Measurements from ENCODE around the gene TCOF1. TPM values are rescaled to one million over a fixed set of nuclear protein-coding genes. Genes with fewer than 3 reads are reported as not detected.

The TCOF1 gene
- total and polyA plus RNA-seq, 2 experiments from 2014 or later, result 86.8 to 165 TPM

DNA sequence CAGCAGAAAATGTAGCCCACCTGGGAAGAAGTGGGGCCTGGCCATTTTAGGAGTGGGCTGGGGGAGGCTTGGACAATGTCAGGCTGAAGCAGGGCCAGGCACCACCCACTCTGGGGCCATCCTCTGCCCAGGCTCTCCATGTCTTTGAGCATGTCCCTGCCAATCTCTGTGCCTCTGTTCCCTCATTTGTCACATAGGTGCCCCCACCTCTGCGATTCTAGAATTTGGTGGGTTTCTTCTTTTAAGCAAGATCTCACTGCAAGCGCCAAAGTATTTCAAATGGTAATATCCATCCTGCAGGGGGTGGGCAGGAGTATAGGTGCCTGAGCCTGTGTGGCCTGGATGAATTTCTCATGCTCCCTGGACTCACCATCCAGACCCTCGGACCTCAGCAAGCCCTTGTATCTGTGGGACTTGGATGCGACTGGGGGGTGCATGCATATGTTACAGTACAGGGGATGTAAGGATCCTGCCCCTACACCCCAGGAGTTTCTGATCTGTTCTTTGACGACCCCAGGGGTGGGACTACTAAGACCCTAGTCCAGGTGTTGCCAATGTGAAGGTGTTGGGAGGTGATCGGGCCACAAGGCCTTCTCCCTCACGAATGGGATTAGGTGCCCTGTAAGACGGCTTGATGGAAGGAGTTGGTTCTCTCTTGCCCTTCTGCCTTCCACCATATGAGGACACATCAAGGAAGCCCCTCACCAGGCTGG, 50.9 kb downstream of the TCOF1 start:
- no peaks in the 10 kb centered on the region for H3K9me2 ChIP-seq (ENCODE audit: insufficient read depth)
- H3K4me3 ChIP-seq, result no peak overlapping the region
- H3K4me1 Mint-ChIP-seq, result peaks cover 37% of the 10 kb centered on the region
- no peaks in the 10 kb centered on the region for H3K27me3 ChIP-seq (ENCODE audit: insufficient read depth)
- no peak overlapping the region for H3K4me2 ChIP-seq
- no peaks in the 10 kb centered on the region for H3K36me3 Mint-ChIP-seq (ENCODE audit: low read depth)
- no peak overlapping the region for H3K4me3 Mint-ChIP-seq
- no peaks in the 10 kb centered on the region for H3K79me2 ChIP-seq (replicated peaks; ENCODE audit: insufficient read depth)
- no peak overlapping the region for H3K27ac Mint-ChIP-seq
- H3K27ac ChIP-seq (ENCODE audit: low read depth), result no peak overlapping the region
- peaks cover 7% of the 10 kb centered on the region for H3K27me3 Mint-ChIP-seq (ENCODE audit: insufficient read depth, low read depth, poor library complexity)
- DNase-seq (ENCODE audit: low spot score) (no peak), ATAC-seq (no peak)
- H3K4me1 ChIP-seq (ENCODE audit: insufficient read depth), result peaks cover 31% of the 10 kb centered on the region
- H3F3A ChIP-seq (replicated peaks; ENCODE audit: low read depth), result peaks cover 13% of the 10 kb centered on the region; the same call in 1 of the 2 replicates
- no peak overlapping the region for H2AFZ ChIP-seq
- H4K20me1 ChIP-seq (replicated peaks; ENCODE audit: insufficient read depth), result no peaks in the 10 kb centered on the region; the same call in 1 of the 2 replicates
- H3K9me3 Mint-ChIP-seq, result no peaks in the 10 kb centered on the region
- TF ChIP-seq, protein P1, sequence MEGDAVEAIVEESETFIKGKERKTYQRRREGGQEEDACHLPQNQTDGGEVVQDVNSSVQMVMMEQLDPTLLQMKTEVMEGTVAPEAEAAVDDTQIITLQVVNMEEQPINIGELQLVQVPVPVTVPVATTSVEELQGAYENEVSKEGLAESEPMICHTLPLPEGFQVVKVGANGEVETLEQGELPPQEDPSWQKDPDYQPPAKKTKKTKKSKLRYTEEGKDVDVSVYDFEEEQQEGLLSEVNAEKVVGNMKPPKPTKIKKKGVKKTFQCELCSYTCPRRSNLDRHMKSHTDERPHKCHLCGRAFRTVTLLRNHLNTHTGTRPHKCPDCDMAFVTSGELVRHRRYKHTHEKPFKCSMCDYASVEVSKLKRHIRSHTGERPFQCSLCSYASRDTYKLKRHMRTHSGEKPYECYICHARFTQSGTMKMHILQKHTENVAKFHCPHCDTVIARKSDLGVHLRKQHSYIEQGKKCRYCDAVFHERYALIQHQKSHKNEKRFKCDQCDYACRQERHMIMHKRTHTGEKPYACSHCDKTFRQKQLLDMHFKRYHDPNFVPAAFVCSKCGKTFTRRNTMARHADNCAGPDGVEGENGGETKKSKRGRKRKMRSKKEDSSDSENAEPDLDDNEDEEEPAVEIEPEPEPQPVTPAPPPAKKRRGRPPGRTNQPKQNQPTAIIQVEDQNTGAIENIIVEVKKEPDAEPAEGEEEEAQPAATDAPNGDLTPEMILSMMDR (conservative IDR thresholded peaks at IDR 0.05; ENCODE audit: low read depth in 2 of 2), result no peak
- TF ChIP-seq, protein P2, sequence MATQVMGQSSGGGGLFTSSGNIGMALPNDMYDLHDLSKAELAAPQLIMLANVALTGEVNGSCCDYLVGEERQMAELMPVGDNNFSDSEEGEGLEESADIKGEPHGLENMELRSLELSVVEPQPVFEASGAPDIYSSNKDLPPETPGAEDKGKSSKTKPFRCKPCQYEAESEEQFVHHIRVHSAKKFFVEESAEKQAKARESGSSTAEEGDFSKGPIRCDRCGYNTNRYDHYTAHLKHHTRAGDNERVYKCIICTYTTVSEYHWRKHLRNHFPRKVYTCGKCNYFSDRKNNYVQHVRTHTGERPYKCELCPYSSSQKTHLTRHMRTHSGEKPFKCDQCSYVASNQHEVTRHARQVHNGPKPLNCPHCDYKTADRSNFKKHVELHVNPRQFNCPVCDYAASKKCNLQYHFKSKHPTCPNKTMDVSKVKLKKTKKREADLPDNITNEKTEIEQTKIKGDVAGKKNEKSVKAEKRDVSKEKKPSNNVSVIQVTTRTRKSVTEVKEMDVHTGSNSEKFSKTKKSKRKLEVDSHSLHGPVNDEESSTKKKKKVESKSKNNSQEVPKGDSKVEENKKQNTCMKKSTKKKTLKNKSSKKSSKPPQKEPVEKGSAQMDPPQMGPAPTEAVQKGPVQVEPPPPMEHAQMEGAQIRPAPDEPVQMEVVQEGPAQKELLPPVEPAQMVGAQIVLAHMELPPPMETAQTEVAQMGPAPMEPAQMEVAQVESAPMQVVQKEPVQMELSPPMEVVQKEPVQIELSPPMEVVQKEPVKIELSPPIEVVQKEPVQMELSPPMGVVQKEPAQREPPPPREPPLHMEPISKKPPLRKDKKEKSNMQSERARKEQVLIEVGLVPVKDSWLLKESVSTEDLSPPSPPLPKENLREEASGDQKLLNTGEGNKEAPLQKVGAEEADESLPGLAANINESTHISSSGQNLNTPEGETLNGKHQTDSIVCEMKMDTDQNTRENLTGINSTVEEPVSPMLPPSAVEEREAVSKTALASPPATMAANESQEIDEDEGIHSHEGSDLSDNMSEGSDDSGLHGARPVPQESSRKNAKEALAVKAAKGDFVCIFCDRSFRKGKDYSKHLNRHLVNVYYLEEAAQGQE (IDR thresholded peaks at IDR 0.05; ENCODE audit: unreplicated experiment), result no peak
- TF ChIP-seq EZH2phosphoT487 (IDR thresholded peaks at IDR 0.05; ENCODE audit: unreplicated experiment) (no peak), ZNF331 (CRISPR knock-in tag; IDR thresholded peaks at IDR 0.05; ENCODE audit: low read depth) (no peak), NANOG (IDR thresholded peaks at IDR 0.05; ENCODE audit: borderline replicate concordance) (no peak), POLR2AphosphoS5 (IDR thresholded peaks at IDR 0.05; ENCODE audit: low read depth) (no peak), STAT1 (IDR thresholded peaks at IDR 0.05; ENCODE audit: unreplicated experiment) (no peak), JUNB (IDR thresholded peaks at IDR 0.05; ENCODE audit: unreplicated experiment) (no peak), CREB1 (CRISPR knock-in tag; IDR thresholded peaks at IDR 0.05; ENCODE audit: low read depth) (no peak), EZH2 (IDR thresholded peaks at IDR 0.05; ENCODE audit: low read depth, unreplicated experiment) (no peak), ZNF114 (CRISPR knock-in tag; IDR thresholded peaks at IDR 0.05) (no peak)
- TF ChIP-seq, protein P3, sequence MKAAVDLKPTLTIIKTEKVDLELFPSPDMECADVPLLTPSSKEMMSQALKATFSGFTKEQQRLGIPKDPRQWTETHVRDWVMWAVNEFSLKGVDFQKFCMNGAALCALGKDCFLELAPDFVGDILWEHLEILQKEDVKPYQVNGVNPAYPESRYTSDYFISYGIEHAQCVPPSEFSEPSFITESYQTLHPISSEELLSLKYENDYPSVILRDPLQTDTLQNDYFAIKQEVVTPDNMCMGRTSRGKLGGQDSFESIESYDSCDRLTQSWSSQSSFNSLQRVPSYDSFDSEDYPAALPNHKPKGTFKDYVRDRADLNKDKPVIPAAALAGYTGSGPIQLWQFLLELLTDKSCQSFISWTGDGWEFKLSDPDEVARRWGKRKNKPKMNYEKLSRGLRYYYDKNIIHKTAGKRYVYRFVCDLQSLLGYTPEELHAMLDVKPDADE (IDR thresholded peaks at IDR 0.05), result no peak
- TF ChIP-seq, protein P4, sequence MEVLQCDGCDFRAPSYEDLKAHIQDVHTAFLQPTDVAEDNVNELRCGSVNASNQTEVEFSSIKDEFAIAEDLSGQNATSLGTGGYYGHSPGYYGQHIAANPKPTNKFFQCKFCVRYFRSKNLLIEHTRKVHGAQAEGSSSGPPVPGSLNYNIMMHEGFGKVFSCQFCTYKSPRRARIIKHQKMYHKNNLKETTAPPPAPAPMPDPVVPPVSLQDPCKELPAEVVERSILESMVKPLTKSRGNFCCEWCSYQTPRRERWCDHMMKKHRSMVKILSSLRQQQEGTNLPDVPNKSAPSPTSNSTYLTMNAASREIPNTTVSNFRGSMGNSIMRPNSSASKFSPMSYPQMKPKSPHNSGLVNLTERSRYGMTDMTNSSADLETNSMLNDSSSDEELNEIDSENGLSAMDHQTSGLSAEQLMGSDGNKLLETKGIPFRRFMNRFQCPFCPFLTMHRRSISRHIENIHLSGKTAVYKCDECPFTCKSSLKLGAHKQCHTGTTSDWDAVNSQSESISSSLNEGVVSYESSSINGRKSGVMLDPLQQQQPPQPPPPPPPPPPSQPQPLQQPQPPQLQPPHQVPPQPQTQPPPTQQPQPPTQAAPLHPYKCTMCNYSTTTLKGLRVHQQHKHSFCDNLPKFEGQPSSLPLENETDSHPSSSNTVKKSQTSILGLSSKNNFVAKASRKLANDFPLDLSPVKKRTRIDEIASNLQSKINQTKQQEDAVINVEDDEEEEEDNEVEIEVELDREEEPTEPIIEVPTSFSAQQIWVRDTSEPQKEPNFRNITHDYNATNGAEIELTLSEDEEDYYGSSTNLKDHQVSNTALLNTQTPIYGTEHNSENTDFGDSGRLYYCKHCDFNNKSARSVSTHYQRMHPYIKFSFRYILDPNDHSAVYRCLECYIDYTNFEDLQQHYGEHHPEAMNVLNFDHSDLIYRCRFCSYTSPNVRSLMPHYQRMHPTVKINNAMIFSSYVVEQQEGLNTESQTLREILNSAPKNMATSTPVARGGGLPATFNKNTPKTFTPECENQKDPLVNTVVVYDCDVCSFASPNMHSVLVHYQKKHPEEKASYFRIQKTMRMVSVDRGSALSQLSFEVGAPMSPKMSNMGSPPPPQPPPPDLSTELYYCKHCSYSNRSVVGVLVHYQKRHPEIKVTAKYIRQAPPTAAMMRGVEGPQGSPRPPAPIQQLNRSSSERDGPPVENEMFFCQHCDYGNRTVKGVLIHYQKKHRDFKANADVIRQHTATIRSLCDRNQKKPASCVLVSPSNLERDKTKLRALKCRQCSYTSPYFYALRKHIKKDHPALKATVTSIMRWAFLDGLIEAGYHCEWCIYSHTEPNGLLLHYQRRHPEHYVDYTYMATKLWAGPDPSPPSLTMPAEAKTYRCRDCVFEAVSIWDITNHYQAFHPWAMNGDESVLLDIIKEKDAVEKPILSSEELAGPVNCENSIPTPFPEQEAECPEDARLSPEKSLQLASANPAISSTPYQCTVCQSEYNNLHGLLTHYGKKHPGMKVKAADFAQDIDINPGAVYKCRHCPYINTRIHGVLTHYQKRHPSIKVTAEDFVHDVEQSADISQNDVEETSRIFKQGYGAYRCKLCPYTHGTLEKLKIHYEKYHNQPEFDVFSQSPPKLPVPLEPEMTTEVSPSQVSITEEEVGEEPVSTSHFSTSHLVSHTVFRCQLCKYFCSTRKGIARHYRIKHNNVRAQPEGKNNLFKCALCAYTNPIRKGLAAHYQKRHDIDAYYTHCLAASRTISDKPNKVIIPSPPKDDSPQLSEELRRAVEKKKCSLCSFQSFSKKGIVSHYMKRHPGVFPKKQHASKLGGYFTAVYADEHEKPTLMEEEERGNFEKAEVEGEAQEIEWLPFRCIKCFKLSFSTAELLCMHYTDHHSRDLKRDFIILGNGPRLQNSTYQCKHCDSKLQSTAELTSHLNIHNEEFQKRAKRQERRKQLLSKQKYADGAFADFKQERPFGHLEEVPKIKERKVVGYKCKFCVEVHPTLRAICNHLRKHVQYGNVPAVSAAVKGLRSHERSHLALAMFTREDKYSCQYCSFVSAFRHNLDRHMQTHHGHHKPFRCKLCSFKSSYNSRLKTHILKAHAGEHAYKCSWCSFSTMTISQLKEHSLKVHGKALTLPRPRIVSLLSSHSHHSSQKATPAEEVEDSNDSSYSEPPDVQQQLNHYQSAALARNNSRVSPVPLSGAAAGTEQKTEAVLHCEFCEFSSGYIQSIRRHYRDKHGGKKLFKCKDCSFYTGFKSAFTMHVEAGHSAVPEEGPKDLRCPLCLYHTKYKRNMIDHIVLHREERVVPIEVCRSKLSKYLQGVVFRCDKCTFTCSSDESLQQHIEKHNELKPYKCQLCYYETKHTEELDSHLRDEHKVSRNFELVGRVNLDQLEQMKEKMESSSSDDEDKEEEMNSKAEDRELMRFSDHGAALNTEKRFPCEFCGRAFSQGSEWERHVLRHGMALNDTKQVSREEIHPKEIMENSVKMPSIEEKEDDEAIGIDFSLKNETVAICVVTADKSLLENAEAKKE (CRISPR knock-in tag; IDR thresholded peaks at IDR 0.05), result no peak
- H3K36me3 ChIP-seq (ENCODE audit: insufficient read depth), result no peaks in the 10 kb centered on the region; the same call in 1 of the 2 replicates

Data from GM23338 (cell line).